Measurements from ENCODE around the gene ADGRL3.

GRCh38 chr4:61274286-61274685 is 74.2 kb downstream of the ADGRL3 start:
- TF ChIP-seq, protein P1, sequence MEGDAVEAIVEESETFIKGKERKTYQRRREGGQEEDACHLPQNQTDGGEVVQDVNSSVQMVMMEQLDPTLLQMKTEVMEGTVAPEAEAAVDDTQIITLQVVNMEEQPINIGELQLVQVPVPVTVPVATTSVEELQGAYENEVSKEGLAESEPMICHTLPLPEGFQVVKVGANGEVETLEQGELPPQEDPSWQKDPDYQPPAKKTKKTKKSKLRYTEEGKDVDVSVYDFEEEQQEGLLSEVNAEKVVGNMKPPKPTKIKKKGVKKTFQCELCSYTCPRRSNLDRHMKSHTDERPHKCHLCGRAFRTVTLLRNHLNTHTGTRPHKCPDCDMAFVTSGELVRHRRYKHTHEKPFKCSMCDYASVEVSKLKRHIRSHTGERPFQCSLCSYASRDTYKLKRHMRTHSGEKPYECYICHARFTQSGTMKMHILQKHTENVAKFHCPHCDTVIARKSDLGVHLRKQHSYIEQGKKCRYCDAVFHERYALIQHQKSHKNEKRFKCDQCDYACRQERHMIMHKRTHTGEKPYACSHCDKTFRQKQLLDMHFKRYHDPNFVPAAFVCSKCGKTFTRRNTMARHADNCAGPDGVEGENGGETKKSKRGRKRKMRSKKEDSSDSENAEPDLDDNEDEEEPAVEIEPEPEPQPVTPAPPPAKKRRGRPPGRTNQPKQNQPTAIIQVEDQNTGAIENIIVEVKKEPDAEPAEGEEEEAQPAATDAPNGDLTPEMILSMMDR (IDR thresholded peaks at IDR 0.05; ENCODE audit: low read depth, low read length, missing input control) = no peak
- TF ChIP-seq RAD21 (IDR thresholded peaks at IDR 0.05) = no peak

Measured in liver (tissue), 3 donors.